Naive thymus-derived CD4-positive, alpha-beta T cell (primary cell): ENCODE data around the gene CFAP251. TPM values are rescaled to one million over a fixed set of nuclear protein-coding genes. Genes with fewer than 3 reads are reported as not detected.
"Not testable (repeated sequence)": the region's sequence is repeated elsewhere in the genome, so short reads cannot be mapped to it uniquely, and the experiment has no call there.

ENCODE experiments used
- ATAC-seq: fragments of 150-1000 bp; cut with Tn5 transposase; 2 replicates; pipeline ENCODE4 v1.10.0; 2021; ENCODE audit warnings: mild to moderate bottlenecking, moderate library complexity
- CTCF ChIA-PET: fragments of 350-600 bp; sonication (Branson Sonifier 250); formaldehyde crosslinking; loops from one replicate; lab custom pipeline; 2021; ENCODE audit warnings: antibody characterized with exemption; lab: Charles Lee
- POLR2A ChIA-PET: fragments of 350-600 bp; sonication (Branson Sonifier 250); formaldehyde crosslinking; loops from one replicate; lab custom pipeline; 2021; ENCODE audit warnings: antibody characterized with exemption, inconsistent platforms; lab: Charles Lee
- DNase-seq, 9 donors: peaks; one replicate each; pipeline versions ENCODE4 v3.0.0 to v3.0.0-alpha.2; 2020 to 2022; ENCODE audit warnings: mixed read lengths in 1 of 9
- H3K27ac ChIP-seq: one replicate; pipeline ENCODE4 v1.7.0; 2013; ENCODE audit warnings: mild to moderate bottlenecking, low read depth, low read length, moderate library complexity
- H3K27me3 ChIP-seq, 2 donors: one replicate each; pipeline ENCODE4 v1.7.0; 2013; ENCODE audit warnings: low read length in 2 of 2, mild to moderate bottlenecking in 2 of 2, moderate library complexity in 2 of 2; ENCODE audit not compliant: control insufficient read depth in 2 of 2, insufficient read depth in 2 of 2
- H3K36me3 ChIP-seq, 3 experiments: 1 replicate in 2 of 3; 2 replicates in 1 of 3; pipeline ENCODE4 v1.7.0; 2013; ENCODE audit warnings: low read length in 3 of 3, mild to moderate bottlenecking in 3 of 3, moderate library complexity in 1 of 3; ENCODE audit not compliant: insufficient read depth in 3 of 3, control insufficient read depth in 2 of 3
- H3K4me1 ChIP-seq, 2 donors: one replicate each; pipeline ENCODE4 v1.7.0; 2013; ENCODE audit warnings: low read length in 2 of 2, mild to moderate bottlenecking in 2 of 2, moderate library complexity in 1 of 2; ENCODE audit not compliant: control insufficient read depth in 2 of 2, insufficient read depth in 2 of 2
- H3K4me3 ChIP-seq: 2 replicates; pipeline ENCODE4 v1.7.0; 2013; ENCODE audit warnings: mild to moderate bottlenecking, low read length
- H3K9me3 ChIP-seq, 3 experiments: 1 replicate in 2 of 3; 2 replicates in 1 of 3; pipeline ENCODE4 v1.7.0; 2013; ENCODE audit warnings: low read length in 3 of 3; ENCODE audit not compliant: control insufficient read depth in 2 of 3
- H3K27ac Mint-ChIP-seq, 9 donors: one replicate each; pipeline ENCODE4 v1.8.0; 2020 to 2022; ENCODE audit warnings: mixed read lengths in 9 of 9, mild to moderate bottlenecking in 8 of 9, moderate library complexity in 5 of 9, inconsistent platforms in 2 of 9
- H3K27me3 Mint-ChIP-seq, 5 donors: one replicate each; pipeline ENCODE4 v1.8.0; 2021 to 2022; ENCODE audit warnings: mixed read lengths in 5 of 5, mild to moderate bottlenecking in 1 of 5
- H3K36me3 Mint-ChIP-seq, 5 donors: one replicate each; pipeline ENCODE4 v1.8.0; 2020 to 2022; ENCODE audit warnings: mixed read lengths in 5 of 5, mild to moderate bottlenecking in 3 of 5, inconsistent platforms in 1 of 5
- H3K4me1 Mint-ChIP-seq, 7 donors: one replicate each; pipeline ENCODE4 v1.8.0; 2020 to 2022; ENCODE audit warnings: mixed read lengths in 7 of 7, mild to moderate bottlenecking in 3 of 7, inconsistent platforms in 1 of 7
- H3K4me3 Mint-ChIP-seq, 10 donors: one replicate each; pipeline ENCODE4 v1.8.0; 2020 to 2022; ENCODE audit warnings: mild to moderate bottlenecking in 10 of 10, mixed read lengths in 10 of 10, moderate library complexity in 6 of 10, inconsistent platforms in 2 of 10
- H3K9me3 Mint-ChIP-seq, 11 donors: one replicate each; pipeline ENCODE4 v1.8.0; 2020 to 2022; ENCODE audit warnings: mixed read lengths in 11 of 11, mild to moderate bottlenecking in 4 of 11, inconsistent platforms in 1 of 11, moderate library complexity in 1 of 11
- intact Hi-C, 2 donors: fragments of 100-400 bp; cut with micrococcal nuclease; formaldehyde crosslinking; loops; one replicate each; pipeline ENCODE4 v1.15.1; 2023
- polyA plus RNA-seq, 2 donors: library from polyadenylated mRNA; unstranded; fragments of 300-500 nt; fragmentation: Illumina TruSeq; gene quantifications; one replicate each; pipeline ENCODE4 v1.2.3, GENCODE V29; 2021
- total RNA-seq, 6 experiments: library from RNA in 5 of 6; stranded (reverse) in 5 of 6; gene quantifications; 1 replicate in 5 of 6; 2 replicates in 1 of 6; pipeline ENCODE4 v1.2.3 and lab custom pipeline; 2021 to 2026

CFAP251 gene
- 1 to 10 TPM in 2 of 5 experiments, under 1 TPM in 3; 0.38 to 1.5 (median 0.88) TPM for total RNA-seq
- polyA plus RNA-seq, result not detected
- 1.5 reads per million, percentile 4 among the genes with 10 or more reads in this experiment for total RNA-seq (lab: John Stamatoyannopoulos, UW)

GRCh38 chr12:121917950-121918678 is at the start of gene CFAP251:
CFAP251 (plus strand) TSS chr12:121918592; CDS start chr12:121921306, 2,714 bp downstream.
- Histone ChIP-seq H3K36me3 (peaks cover 0 to 37% (median 8%) of the 10 kb centered on the region in 3 experiments), H3K27ac (peak within 1 kb of the TSS; percentile 71), H3K4me1 (peaks cover 4 to 10% of the 10 kb centered on the region in 2 donors), H3K4me3 (peak within 1 kb of the TSS; percentile 58), H3K9me3 (no peaks in the 10 kb centered on the region), H3K27me3 (no peaks in the 10 kb centered on the region)
- peak within 1 kb of the TSS; percentile 68 to 94 (median 86) for H3K4me3 Mint-ChIP-seq
- H3K36me3 Mint-ChIP-seq, result peaks cover 0 to 10% (median 0%) of the 10 kb centered on the region in 5 donors
- DNase-seq, result peak; percentile 88 to 98 (median 94)
- peak; percentile 99 for ATAC-seq
- peak within 1 kb of the TSS; percentile 91 to 98 (median 93) for H3K27ac Mint-ChIP-seq
- CTCF ChIA-PET, result interaction anchor here (0.6 to 1.4 kb wide), 5 partner anchors 9 to 308 kb away, joined by 3 to 5 read pairs (median 3); partner anchors contain the start of gene BCL7A
- H3K9me3 Mint-ChIP-seq, result no peaks in the 10 kb centered on the region
- no peaks in the 10 kb centered on the region for H3K27me3 Mint-ChIP-seq
- intact Hi-C loops, result loop anchor here (1.0 to 10.0 kb wide), 14 partner anchors 30 to 609 kb away; partner anchors contain the start of genes DIABLO (in 2 of the 2), PSMD9 (in 2 of the 2), BCL7A (in 1 of the 2) and KNTC1 (in 1 of the 2)
- peaks cover 8 to 19% (median 13%) of the 10 kb centered on the region in 7 donors for H3K4me1 Mint-ChIP-seq
- POLR2A ChIA-PET, result interaction anchor here (1.0 kb wide), 2 partner anchors 30 to 206 kb away, joined by 3 read pairs; partner anchors contain the start of genes PSMD9 and TMEM120B

- H3K4me1 Mint-ChIP-seq, H3K9me3 Mint-ChIP-seq, H3K27me3 Mint-ChIP-seq, ATAC-seq, H3K9me3 ChIP-seq, H3K4me3 Mint-ChIP-seq, intact Hi-C loops, POLR2A ChIA-PET, H3K27me3 ChIP-seq, H3K27ac ChIP-seq, H3K36me3 ChIP-seq, CTCF ChIA-PET, H3K4me1 ChIP-seq, H3K4me3 ChIP-seq, DNase-seq, H3K27ac Mint-ChIP-seq, H3K36me3 Mint-ChIP-seq: not testable (repeated sequence)
These were observed 49.2 kb upstream of the CFAP251 start for GRCh38 chr12:121869229-121869628.

GRCh38 chr12:121871467-121871866 is 46.9 kb upstream of the CFAP251 start:
- no peaks in the 10 kb centered on the region for H3K36me3 Mint-ChIP-seq
- Histone ChIP-seq H3K9me3 (no peaks in the 10 kb centered on the region), H3K4me3 (no peak overlapping the region), H3K36me3 (no peaks in the 10 kb centered on the region), H3K27me3 (no peaks in the 10 kb centered on the region), H3K4me1 (no peaks in the 10 kb centered on the region), H3K27ac (no peak overlapping the region)
- ATAC-seq (no peak), DNase-seq (no peak)
- H3K27ac Mint-ChIP-seq, result no peak overlapping the region
- no peaks in the 10 kb centered on the region for H3K9me3 Mint-ChIP-seq
- CTCF ChIA-PET, result no interaction called here
- peaks cover 0 to 5% (median 0%) of the 10 kb centered on the region in 7 donors for H3K4me1 Mint-ChIP-seq
- POLR2A ChIA-PET, result no interaction called here
- no peaks in the 10 kb centered on the region for H3K27me3 Mint-ChIP-seq
- intact Hi-C loops, result no loop called here
- no peak overlapping the region for H3K4me3 Mint-ChIP-seq

GRCh38 chr12:121872546-121873215 is 45.7 kb upstream of the CFAP251 start:
- no peak overlapping the region for H3K27ac ChIP-seq
- Mint-ChIP-seq H3K27me3 (no peaks in the 10 kb centered on the region), H3K4me1 (peaks cover 0 to 5% (median 0%) of the 10 kb centered on the region in 7 donors), H3K9me3 (no peaks in the 10 kb centered on the region), H3K36me3 (no peaks in the 10 kb centered on the region), H3K4me3 (no peak overlapping the region), H3K27ac (no peak overlapping the region)
- POLR2A ChIA-PET, result no interaction called here
- no peaks in the 10 kb centered on the region for H3K27me3 ChIP-seq
- DNase-seq (no peak), ATAC-seq (no peak)
- no peaks in the 10 kb centered on the region for H3K4me1 ChIP-seq
- H3K36me3 ChIP-seq, result no peaks in the 10 kb centered on the region
- intact Hi-C loops, result no loop called here
- H3K4me3 ChIP-seq, result no peak overlapping the region
- CTCF ChIA-PET, result interaction anchor here (0.6 kb wide), 2 partner anchors 96 to 308 kb away, joined by 3 to 8 read pairs; no protein-coding TSS in a partner anchor
- no peaks in the 10 kb centered on the region for H3K9me3 ChIP-seq

GRCh38 chr12:121873216-121873569 is 45.2 kb upstream of the CFAP251 start:
- H3K4me3 ChIP-seq, result no peak overlapping the region
- no peaks in the 10 kb centered on the region for H3K9me3 ChIP-seq
- intact Hi-C loops, result no loop called here
- no peaks in the 10 kb centered on the region for H3K27me3 ChIP-seq
- Mint-ChIP-seq H3K27ac (no peak overlapping the region), H3K27me3 (no peaks in the 10 kb centered on the region), H3K9me3 (no peaks in the 10 kb centered on the region), H3K36me3 (no peaks in the 10 kb centered on the region), H3K4me3 (no peak overlapping the region), H3K4me1 (peaks cover 0 to 7% (median 0%) of the 10 kb centered on the region in 7 donors)
- ChIA-PET CTCF (interaction anchor here (0.6 kb wide), 1 partner anchor 96 kb away, joined by 8 read pairs; no protein-coding TSS in a partner anchor), POLR2A (no interaction called here)
- no peaks in the 10 kb centered on the region for H3K4me1 ChIP-seq
- ATAC-seq (no peak), DNase-seq (no peak)
- H3K36me3 ChIP-seq, result no peaks in the 10 kb centered on the region
- H3K27ac ChIP-seq, result no peak overlapping the region

GRCh38 chr12:121874071-121874470 is 44.3 kb upstream of the CFAP251 start:
- Mint-ChIP-seq H3K9me3 (no peaks in the 10 kb centered on the region), H3K4me3 (no peak overlapping the region), H3K27me3 (no peaks in the 10 kb centered on the region), H3K36me3 (no peaks in the 10 kb centered on the region), H3K4me1 (peaks cover 0 to 7% (median 0%) of the 10 kb centered on the region in 7 donors), H3K27ac (no peak overlapping the region)
- DNase-seq (no peak), ATAC-seq (no peak)
- ChIA-PET POLR2A (no interaction called here), CTCF (no interaction called here)
- H3K27ac ChIP-seq, result no peak overlapping the region
- H3K36me3 ChIP-seq, result no peaks in the 10 kb centered on the region
- no peaks in the 10 kb centered on the region for H3K4me1 ChIP-seq
- H3K27me3 ChIP-seq, result no peaks in the 10 kb centered on the region
- H3K9me3 ChIP-seq, result no peaks in the 10 kb centered on the region
- no peak overlapping the region for H3K4me3 ChIP-seq
- intact Hi-C loops, result no loop called here
